Nephron (organoid): ENCODE measurements around the gene PPP2R2D.
"Not testable (repeated sequence)": the region's sequence is repeated elsewhere in the genome, so short reads cannot be mapped to it uniquely, and the experiment has no call there.

Experiments
- H3K27ac Mint-ChIP-seq, 3 experiments: 2 replicates each; pipeline ENCODE4 v1.8.0; 2020; ENCODE audit warnings: mixed read lengths in 3 of 3, mild to moderate bottlenecking in 2 of 3, moderate library complexity in 1 of 3
- H3K27me3 Mint-ChIP-seq: 2 replicates; pipeline ENCODE4 v1.8.0; 2021; ENCODE audit warnings: low read depth, mild to moderate bottlenecking, moderate library complexity, mixed read lengths
- H3K36me3 Mint-ChIP-seq: 2 replicates; pipeline ENCODE4 v1.8.0; 2020; ENCODE audit warnings: low read depth, mixed read lengths
- H3K4me1 Mint-ChIP-seq: 2 replicates; pipeline ENCODE4 v1.8.0; 2020; ENCODE audit warnings: mixed read lengths
- H3K4me3 Mint-ChIP-seq, 3 experiments: 2 replicates each; pipeline ENCODE4 v1.8.0; 2020; ENCODE audit warnings: mild to moderate bottlenecking in 3 of 3, mixed read lengths in 3 of 3, moderate library complexity in 2 of 3
- H3K9me3 Mint-ChIP-seq: 2 replicates; pipeline ENCODE4 v1.8.0; 2020; ENCODE audit warnings: mixed read lengths
- TF ChIP-seq, protein P1 (sequence below), 3 experiments: fragments of 200-600 bp; sonication (generic); IDR thresholded peaks; one replicate each; pipeline ENCODE4 v1.5.0; 2021; ENCODE audit warnings: antibody characterized with exemption in 3 of 3; ENCODE audit not compliant: unreplicated experiment in 3 of 3

The PPP2R2D gene

DNA sequence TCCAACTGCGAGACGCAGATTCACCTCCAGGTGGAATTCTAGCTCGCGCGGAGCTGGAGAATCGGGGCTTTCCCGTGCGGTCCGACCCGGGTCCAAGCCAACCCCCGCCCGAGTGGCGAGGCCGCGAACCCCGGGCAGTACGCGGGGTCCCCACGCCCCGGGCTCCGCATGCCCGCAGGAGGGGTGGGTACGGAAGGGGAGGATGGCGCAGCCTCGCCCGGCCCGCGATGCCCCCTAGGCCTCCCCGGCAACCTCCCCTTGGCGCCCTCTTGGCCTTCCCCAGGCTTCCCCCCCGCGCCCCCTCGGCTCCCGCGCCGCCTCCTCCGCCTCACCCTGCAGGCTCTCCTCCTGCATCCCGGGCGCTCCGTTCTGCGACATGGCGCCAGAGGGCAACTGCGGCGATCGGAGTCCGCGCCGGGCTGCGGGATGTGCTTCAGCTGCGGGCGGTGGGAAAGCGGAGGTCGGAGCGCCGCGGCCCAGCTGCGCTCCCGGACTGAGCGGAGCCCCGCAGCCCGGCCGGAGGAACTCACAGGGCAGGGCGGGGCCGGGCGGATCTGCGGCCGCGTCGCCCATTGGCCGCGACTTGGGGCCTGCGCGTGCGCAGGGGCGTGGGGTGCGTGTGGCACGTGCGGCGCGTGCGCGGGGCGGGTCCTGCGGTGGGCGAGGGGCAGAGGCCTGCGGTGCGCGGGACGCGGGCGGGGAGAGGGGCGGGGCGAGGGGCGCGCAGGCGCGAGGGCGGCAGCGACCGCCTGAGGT lies 80.8 kb downstream of the PPP2R2D start, which contains the start of gene BNIP3:
BNIP3 (minus strand) TSS at position 495 of the 756 bp plus-strand sequence; CDS start at position 378, 117 bp downstream.
- Mint-ChIP-seq H3K4me3 (peak within 1 kb of the TSS; percentile 87 to 90 (median 87)), H3K27ac (peak within 1 kb of the TSS in 2 of 3 experiments; percentile 26 to 69), H3K36me3 (peaks cover 23% of the 10 kb centered on the region), H3K9me3 (peaks cover 19% of the 10 kb centered on the region), H3K27me3 (no peaks in the 10 kb centered on the region), H3K4me1 (peaks cover 34% of the 10 kb centered on the region)
- TF ChIP-seq, protein P1, sequence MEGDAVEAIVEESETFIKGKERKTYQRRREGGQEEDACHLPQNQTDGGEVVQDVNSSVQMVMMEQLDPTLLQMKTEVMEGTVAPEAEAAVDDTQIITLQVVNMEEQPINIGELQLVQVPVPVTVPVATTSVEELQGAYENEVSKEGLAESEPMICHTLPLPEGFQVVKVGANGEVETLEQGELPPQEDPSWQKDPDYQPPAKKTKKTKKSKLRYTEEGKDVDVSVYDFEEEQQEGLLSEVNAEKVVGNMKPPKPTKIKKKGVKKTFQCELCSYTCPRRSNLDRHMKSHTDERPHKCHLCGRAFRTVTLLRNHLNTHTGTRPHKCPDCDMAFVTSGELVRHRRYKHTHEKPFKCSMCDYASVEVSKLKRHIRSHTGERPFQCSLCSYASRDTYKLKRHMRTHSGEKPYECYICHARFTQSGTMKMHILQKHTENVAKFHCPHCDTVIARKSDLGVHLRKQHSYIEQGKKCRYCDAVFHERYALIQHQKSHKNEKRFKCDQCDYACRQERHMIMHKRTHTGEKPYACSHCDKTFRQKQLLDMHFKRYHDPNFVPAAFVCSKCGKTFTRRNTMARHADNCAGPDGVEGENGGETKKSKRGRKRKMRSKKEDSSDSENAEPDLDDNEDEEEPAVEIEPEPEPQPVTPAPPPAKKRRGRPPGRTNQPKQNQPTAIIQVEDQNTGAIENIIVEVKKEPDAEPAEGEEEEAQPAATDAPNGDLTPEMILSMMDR (IDR thresholded peaks at IDR 0.05; ENCODE audit: unreplicated experiment in 3 of 3) = peak in 1 of 3 experiments; percentile 10

DNA sequence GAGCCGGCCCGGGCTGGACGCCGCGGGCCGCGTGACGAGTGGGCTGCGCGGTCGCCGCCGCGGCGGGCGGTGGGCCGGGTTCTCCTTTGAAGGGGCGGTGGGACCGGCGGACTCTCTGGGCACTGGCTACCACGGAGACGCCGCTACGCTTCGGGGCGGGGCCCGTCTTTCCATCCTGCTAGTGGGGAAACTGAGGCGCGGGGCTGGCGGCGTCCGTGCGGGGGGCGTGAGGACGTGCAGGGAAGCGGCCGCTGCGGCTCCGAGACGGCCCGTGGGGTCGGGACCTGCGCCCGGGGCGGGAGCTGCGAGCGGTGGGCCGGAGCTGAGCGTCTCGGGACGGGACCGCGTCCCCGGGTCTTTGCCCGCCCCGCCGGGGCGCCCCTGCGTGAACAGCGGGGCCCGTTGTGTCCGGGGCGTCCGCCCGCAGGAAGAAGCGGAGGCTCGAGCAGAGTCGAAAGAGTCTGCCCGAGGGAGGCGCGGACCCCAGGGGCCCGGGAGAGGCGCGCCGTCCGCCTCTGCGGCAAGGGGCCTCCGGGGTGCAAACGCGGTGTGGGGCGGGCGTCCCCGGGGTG lies 81.5 kb downstream of the PPP2R2D start:
- Mint-ChIP-seq H3K4me3 (peak overlapping the region; percentile 56 to 79 (median 72)), H3K27ac (no peak overlapping the region), H3K27me3 (no peaks in the 10 kb centered on the region), H3K4me1 (peaks cover 34% of the 10 kb centered on the region), H3K9me3 (peaks cover 19% of the 10 kb centered on the region), H3K36me3 (peaks cover 23% of the 10 kb centered on the region)
- TF ChIP-seq, protein P1 (IDR thresholded peaks at IDR 0.05; ENCODE audit: unreplicated experiment in 3 of 3) = no peak

DNA sequence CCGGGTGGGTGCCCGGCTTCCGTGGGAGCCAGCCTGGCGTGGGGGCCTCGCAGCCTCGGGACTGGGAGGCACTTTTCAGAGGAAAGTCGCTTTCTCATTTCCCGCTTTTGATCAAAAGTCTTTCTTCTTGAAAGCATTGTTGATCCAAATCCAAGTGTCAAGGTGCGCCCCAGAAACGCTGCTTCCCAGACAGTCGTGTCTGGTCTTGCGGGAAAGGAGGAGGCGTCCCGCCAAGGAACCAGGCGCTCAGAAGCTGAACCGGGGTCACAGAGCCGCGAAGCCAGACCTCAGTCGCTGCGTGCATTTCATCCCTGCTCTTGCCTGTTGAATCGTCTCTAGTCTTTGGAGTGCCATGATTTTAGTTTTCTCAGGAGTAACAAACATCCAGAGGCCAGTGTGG lies 82.0 kb downstream of the PPP2R2D start:
- Mint-ChIP-seq H3K27me3 (no peaks in the 10 kb centered on the region), H3K9me3 (peaks cover 20% of the 10 kb centered on the region), H3K36me3 (peaks cover 18% of the 10 kb centered on the region), H3K27ac (no peak overlapping the region), H3K4me1 (peaks cover 29% of the 10 kb centered on the region), H3K4me3 (peak overlapping the region; percentile 74 to 79 (median 78))
- TF ChIP-seq, protein P1 (IDR thresholded peaks at IDR 0.05; ENCODE audit: unreplicated experiment in 3 of 3) = no peak

DNA sequence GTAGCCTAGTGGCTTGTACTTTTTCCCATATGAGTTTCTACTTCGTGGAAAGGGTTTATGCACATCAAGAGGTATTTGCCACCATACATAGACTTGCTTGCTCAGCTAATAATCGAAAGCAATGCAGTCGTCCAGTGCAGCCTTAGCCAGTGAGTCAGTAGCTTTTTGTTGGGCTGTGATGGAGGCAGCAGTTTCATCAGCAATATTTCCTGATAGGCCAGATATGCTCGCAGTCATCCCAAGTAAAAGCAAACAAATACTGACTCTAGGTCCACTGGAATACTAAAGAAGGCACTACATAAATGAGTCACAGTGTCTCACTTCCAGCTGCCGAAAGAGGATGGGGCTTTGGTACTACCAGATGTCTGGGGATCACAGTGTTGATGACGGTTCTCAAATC lies 83.0 kb downstream of the PPP2R2D start:
- Mint-ChIP-seq H3K9me3 (peaks cover 22% of the 10 kb centered on the region), H3K36me3 (peaks cover 11% of the 10 kb centered on the region), H3K4me1 (peaks cover 20% of the 10 kb centered on the region), H3K4me3 (peak overlapping the region; percentile 74 to 79 (median 78)), H3K27ac (no peak overlapping the region), H3K27me3 (no peaks in the 10 kb centered on the region)
- TF ChIP-seq, protein P1 (IDR thresholded peaks at IDR 0.05; ENCODE audit: unreplicated experiment in 3 of 3) = no peak

DNA sequence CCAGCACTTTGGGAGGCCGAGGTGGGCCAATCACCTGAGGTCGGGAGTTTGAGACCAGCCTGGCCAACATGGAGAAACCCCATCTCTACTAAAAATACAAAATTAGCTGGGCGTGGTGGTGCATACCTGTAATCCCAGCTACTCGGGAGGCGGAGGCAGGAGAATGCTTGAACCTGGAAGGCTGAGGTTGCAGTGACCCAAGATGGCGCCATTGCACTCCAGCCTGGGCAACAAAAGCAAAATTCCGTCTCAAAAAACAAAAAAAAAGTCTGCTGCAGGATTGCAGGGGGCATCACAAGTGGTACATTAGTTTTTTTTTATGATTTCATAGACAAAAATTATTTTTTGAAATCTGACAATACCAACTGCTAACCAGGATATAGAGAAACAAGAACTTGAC lies 86.0 kb downstream of the PPP2R2D start:
- H3K27ac Mint-ChIP-seq, H3K27me3 Mint-ChIP-seq, H3K4me3 Mint-ChIP-seq, H3K4me1 Mint-ChIP-seq, H3K36me3 Mint-ChIP-seq: not testable (repeated sequence)
- H3K9me3 Mint-ChIP-seq = peaks cover 22% of the 10 kb centered on the region

DNA sequence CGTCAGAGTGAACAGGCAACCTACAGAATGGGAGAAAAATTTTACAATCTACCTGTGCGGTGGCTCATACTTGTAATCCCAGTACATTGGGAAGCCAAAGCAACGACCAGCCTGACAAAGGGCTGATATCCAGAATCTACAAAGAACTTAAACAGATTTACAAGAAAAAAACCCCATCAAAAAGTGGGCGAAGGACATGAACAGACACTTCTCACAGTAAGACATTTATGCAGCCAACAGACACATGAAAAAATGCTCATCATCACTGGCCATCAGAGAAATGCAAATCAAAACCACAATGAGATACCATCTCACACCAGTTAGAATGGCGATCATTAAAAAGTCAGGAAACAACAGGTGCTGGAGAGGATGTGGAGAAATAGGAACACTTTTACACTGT lies 86.5 kb downstream of the PPP2R2D start:
- not testable (repeated sequence) for H3K36me3 Mint-ChIP-seq, H3K4me3 Mint-ChIP-seq, H3K4me1 Mint-ChIP-seq, H3K27me3 Mint-ChIP-seq, H3K27ac Mint-ChIP-seq
- H3K9me3 Mint-ChIP-seq = peaks cover 22% of the 10 kb centered on the region

DNA sequence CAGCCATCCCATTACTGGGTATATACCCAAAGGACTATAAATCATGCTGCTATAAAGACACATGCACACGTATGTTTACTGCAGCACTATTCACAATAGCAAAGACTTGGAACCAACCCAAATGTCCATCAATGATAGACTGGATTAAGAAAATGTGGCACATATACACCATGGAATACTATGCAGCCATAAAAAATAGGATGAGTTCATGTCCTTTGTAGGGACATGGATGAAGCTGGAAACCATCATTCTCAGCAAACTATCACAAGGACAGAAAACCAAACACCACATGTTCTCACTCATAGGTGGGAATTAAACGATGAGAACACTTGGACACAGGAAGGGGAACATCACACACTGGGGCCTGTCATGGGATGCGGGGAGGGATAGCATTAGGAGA lies 87.0 kb downstream of the PPP2R2D start:
- H3K36me3 Mint-ChIP-seq, H3K4me3 Mint-ChIP-seq, H3K27ac Mint-ChIP-seq, H3K4me1 Mint-ChIP-seq, H3K27me3 Mint-ChIP-seq: not testable (repeated sequence)
- peaks cover 22% of the 10 kb centered on the region for H3K9me3 Mint-ChIP-seq
